ENCODE measurements around the gene KRT86.
"Not testable (repeated sequence)": the region's sequence is repeated elsewhere in the genome, so short reads cannot be mapped to it uniquely, and the experiment has no call there.

KRT86 gene

DNA sequence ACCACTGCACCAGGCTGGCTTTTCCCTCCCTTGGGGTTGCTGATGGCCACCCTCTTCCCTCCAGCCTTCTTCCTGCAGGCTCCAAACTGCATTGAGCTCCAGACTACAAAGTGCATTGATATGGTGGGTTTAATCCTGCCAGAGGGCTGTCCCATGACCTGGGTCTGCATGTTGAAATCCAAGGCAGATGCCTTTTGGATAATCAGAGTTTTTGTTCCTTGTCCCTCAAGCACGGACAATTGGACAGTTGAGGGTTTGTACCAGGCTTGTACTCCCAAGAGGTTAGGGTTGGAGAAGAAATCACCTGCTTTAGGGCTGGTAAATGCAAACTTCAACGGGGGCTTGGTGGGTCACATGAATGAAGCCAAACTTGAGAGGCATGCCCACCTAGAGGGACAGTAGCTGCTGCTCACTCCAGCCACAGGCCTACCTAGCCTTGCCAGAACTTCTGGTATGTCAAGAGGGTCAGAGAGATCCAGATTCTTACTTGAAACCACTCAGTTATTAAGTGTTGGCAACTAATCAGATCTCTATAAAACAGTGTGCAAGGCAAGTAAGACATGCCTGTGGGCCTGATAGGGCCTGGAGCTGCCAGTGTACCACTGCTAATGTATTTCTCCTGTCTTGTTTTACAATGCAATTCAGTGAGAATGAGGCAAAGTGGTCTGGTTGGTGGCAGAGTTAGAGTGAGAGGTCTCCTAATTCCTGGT is 68.5 kb downstream of the KRT86 start:
- DNase-seq, result no peak

DNA sequence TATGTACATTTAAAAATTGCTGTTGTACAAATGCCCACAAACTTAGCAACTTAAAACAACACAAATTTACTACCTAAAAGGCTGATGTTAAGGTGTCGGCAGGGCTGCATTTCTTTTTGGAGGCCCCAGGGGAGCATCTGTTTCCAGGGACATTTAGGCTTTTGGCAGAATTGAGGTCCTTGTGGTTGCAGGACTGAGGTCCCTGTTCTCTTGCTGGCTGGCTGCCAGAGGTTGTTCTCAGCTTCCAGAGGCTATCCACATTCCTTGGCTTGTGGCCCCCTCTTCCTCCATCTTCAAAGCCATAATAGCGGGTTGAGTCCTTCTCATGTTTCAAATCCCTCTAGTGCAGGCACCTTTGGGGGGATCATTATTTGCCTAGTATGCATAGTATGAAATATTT is 69.1 kb downstream of the KRT86 start:
- no peak for DNase-seq

DNA sequence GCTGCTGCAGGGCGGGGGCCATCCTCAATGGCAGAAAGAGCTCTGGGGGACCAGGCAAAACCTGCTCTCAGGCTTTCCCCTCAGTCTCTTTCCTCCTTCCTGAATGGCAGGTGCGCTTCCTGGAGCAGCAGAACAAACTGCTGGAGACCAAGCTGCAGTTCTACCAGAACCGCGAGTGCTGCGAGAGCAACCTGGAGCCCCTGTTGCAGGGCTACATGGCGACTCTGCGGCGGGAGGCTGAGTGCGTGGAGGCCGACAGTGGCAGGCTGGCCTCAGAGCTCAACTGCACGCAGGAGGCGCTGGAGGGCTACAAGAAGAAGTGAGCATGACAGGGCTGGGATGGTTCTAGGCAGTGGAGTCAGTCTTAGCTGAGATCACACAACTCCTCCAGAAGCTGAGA is 69.7 kb downstream of the KRT86 start:
- DNase-seq, result no peak

DNA sequence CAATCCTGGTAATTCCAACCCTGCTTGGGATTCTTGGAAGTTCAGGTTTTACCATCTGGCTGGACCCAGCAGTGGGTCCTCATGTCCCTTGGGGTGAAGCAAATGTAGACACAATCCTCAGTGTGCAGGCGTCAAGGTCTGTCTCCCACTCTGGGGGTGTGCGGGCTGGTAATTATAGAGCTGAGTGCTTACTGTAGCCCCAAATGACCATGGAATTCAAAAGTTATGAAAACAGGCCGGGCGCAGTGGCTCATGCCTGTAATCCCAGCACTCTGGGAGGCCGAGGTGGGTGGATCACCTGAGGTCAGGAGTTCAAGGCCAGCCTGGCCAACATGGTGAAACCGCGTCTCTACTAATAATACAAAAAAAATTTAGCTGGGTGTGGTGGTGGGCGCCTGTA is 70.6 kb downstream of the KRT86 start:
- DNase-seq, result not testable (repeated sequence)

DNA sequence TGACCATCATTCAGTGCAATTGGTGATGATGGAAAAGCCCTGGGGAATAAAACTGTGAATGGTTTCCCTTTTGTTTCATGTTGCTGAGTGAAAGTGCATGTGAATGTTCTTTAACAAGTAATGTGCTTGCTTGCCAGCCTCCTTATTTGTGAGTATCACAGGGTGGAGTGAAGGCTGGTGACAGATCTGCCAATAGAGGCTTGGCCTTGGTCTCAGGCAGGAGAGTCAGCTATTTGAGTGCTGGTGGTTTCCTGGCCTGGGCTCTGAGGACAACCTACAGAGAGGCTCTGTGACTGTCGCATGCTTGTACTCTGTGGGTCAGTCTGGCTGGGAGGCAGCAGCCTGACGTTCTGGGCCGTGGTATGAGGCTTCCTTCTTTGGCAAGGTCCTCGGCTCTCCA is 72.1 kb downstream of the KRT86 start:
- DNase-seq, result no peak

DNA sequence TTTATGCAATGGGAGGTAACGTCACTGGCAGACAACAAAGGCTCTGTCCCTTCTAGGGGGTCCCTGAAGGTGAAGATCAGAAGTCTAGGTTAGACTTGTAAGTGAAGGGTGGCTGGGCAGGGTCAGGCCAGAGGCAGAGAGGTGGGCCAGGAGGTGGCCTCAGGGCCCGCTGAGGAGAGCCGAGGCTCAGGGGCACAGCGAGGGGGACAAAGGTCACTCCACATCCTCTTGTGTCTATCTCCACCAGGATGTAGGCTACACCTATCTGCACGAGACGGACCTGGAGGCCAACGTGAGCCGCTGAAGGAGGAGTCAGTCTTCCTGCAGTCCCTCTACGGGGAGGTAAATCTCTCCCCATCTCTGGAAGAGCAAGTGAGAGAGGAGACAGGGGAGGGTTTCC is 72.6 kb downstream of the KRT86 start:
- no peak for DNase-seq

DNA sequence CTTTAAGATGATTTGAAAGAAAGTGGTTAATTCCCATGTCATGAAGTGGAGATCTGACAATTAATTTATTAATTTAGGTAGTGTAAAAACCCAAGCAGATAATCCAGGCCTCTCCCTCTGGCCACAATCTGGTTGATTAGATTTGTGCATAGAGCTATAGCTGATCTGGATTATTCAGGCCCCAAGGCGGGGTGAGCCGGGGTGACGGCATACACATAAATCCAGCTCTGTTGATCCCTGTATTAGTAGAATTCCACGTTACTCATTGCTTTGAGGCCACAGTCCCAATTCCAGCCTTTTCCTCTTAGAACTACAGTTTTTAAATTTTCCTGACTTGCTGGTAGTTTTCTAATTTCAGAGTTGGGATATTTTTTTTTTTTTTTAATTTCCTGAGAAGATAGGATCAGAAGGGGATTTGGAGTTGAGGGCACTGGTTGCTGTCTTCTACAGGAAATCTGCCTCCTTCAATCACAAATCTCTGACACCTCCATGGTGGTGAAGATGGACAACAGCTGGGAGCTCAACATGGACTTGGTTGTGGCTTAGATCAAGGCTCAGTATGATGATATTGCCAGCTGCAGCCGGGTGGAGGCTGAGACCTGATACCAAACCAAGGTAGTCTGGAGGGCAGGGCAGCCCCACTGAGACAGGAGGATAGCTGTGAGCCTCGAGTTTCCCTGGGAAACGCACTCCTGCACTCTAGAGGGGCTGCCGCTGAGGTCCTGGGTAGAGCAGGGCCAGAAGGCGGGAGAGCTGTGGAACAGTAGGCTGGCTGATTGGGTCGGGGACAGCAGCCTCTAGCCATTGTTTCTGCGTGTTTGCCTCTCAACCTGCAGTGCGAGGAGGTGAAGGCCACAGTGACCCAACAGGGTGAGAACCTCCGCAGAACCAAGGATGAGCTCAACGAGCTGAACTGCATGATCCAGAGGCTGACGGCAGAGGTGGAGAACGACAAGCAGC is 73.4 kb downstream of the KRT86 start:
- no peak for DNase-seq

DNA sequence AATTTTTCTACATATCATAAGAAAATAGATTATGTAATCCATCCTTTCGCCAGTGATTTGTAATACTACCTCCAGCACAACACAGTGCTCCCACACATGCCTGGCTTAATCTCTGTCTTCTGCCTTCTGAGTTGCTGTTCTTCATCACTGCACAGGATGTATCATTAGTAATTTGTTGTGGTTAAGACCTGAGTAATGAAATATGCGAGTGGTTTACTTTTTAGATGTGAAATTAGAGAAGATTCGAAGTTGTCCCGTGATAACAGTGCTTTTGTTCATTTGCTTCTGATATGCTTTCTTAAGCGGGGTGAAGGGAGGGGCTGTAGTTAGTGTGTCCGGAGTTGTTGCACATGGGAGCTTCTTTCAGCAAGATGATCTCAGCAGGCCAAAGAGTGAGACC is 74.8 kb downstream of the KRT86 start:
- no peak for DNase-seq

DNA sequence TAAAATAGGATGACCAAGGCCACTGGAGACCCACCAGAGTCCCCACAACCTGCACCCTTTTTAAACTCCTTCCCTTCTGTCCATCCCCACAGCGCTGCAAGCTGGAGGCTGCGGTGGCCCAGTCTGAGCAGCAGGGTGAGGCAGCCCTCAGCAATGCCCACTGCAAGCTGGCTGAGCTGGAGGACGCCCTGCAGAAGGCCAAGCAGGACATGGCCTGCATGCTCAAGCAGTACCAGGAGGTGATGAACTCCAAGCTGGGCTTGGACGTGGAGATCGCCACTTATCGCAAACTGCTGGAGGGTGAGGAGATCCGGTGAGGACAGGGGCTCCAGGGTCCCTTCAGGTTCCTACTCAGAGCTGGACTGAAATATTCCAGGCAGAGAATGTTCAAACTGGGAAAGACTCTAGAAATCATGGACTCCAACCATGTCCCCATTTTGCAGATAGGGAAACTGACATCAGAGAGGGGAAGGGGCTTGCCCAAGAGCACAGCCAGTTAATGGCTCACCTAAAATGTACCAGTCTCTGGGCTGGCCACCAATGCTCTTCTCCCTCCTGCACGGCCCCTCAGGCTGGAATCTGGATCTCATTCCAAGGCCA is 75.7 kb downstream of the KRT86 start:
- no peak for DNase-seq

DNA sequence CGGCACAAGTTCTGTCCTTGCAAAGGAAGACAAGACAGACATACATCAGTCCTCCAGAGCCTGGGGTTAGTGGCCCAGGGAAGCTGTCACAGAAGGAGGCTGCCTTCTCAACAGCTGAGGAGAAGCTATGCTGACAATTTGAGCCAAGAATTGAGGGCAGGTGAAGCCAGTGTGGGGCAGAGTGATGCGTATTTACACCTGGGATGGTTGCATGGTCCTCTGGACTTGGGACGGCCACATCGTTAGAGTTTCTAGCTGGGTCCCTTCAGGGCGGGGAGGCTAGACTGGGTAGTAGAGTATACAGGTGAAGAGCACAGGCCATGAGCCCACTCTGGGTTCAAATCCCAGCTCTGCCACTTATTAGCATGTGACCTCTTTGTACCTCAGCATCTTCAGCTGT is 76.3 kb downstream of the KRT86 start:
- no peak for DNase-seq

DNA sequence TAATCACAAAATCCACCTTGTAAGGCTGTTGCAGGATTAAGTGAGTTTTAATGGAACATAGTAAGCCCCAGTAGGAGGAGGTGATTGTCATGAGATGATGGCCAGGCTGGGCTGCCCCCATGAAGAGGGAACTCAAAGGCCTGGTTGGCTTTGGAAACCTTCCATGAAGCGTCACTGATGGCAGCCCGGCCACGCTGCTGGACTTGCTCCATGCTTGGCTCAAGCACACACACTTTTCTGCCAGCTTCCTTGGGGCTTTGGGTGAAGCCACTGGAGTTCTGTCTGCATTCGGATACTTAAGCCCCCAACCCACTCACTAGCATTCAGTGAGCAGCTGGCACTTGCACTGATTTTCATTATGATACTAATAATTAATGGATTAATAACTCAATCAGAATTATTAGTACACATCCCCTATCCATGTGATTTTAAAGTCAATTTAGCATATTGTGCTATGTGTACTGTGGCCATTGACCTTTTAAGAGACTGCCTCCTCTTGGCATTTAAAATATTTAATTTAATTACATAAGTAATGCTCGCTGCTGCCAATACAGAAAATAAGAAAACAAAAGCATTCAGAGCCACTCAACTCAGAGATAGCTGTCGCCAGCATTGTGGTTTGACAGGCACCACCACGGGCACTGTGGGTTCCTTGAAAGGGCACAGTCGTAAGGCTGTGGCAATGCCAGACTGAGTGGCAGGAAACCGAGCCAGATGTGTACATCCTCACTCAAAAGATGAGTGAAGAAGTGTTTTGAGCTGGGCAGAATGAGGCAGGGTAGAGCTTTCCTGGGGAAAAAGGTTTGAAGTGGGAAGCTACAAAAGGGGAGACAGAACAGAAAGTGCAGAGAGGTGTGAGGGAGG is 77.0 kb downstream of the KRT86 start:
- no peak for DNase-seq

DNA sequence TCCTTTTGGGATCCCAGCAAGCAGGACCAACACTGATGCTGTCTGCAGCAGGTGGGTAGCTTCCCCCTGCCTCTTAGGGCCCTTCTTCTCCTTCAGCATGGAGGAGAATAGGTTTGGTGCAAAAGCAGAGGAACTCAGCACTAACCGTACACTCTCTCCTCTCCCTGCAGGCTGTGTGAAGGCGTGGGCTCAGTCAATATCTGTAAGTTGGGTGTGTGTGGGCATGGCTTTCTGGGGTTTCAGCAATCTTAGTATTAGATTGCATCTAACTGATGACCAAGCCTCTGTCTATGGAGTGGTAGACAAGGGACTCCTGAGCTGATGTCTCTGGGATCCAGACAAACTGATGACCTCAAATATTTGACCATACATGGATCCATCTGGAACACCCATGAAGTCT is 78.5 kb downstream of the KRT86 start:
- DNase-seq, result no peak

DNA sequence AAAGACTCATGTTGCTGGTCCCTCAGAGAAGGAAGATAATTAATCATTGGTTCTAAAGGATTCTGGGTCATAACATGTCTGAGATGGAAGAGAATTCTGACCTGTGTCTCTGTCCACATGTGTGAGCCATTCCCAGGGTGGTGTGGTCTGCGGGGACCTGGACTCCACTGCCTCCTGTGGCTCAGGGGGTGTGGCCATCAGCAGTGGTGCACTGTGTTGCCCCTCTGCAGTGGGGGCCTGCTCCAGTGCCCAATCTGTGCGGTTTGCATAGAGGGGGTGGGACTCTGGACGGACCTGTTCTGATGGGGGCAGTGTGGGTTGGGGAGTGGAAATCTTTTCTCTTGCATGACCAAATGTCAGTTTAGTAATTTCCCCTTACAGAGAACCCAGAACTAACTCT is 79.3 kb downstream of the KRT86 start:
- DNase-seq, result no peak

DNA sequence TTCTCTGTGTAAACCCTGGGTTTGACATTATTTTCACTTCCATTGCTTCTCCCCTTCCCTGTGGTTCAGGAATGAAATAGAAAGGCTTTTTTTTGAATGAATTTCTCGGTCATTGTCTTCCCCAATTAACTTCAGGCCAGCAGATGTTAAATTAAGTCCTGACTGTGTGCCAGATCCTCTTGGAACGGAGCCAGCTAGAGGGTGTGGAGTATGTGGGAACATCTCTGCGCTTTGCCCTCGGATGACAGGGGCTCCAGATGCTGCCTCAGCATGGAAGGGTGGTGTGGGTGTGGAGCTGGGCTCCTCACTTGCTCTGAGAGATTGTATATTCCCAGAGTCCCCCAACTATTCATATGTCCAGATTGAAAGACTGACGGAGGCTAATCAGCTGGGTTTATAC is 79.8 kb downstream of the KRT86 start:
- DNase-seq, result no peak

DNA sequence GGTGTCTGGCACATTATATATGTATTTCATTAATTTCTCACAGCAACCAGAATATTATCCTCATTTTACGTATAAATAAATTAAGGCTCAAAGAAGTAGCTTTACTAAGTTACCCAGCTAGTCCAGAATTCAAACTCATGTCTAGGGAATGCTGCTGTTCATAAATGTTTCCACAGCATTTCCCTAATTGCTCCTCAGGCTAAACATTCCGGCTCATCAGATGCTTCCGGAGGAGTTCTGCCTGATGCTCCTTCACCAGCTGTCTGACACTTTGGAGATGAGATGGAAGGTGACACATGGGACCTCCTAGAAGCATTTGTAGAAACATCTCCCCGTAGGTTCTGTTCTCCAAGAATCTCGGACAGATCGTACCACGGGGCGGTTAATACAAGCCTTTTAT is 80.7 kb downstream of the KRT86 start:
- no peak for DNase-seq

DNA sequence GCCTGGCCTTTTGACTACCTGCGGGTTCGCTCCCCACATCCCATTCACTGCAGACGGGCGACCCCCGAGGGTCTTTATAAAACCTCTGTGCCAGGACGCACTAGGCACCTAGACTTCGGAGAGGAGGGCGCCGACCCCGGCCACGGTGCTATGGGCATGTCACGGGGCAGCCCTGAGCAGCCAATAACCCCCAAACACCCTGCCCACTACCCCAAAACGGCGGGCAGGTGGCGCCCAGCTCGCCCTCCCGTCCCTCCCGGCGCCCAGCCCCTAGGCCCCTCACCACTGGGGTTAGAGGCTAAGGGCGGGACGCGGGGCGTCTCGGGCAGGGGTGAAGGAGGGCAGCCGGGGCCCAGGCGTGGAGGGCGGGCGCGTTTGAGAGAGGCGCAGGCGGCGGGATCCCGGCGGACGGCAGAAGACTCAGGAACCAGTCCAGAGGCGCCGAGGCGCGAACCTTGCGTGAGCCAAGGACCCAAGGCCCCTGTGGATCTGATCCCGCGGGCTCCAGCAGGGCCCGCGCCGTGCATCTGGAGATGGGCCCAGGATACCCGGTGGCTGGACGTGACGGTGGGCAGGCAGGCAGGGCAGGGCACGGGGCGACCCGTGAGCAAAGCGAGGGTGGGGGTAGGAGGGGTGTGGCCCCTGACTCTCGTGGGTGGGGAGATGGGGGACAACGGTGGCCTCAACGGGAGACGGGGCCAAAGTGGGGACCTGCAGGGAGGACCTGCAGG is 81.8 kb downstream of the KRT86 start:
- DNase-seq, result no peak

DNA sequence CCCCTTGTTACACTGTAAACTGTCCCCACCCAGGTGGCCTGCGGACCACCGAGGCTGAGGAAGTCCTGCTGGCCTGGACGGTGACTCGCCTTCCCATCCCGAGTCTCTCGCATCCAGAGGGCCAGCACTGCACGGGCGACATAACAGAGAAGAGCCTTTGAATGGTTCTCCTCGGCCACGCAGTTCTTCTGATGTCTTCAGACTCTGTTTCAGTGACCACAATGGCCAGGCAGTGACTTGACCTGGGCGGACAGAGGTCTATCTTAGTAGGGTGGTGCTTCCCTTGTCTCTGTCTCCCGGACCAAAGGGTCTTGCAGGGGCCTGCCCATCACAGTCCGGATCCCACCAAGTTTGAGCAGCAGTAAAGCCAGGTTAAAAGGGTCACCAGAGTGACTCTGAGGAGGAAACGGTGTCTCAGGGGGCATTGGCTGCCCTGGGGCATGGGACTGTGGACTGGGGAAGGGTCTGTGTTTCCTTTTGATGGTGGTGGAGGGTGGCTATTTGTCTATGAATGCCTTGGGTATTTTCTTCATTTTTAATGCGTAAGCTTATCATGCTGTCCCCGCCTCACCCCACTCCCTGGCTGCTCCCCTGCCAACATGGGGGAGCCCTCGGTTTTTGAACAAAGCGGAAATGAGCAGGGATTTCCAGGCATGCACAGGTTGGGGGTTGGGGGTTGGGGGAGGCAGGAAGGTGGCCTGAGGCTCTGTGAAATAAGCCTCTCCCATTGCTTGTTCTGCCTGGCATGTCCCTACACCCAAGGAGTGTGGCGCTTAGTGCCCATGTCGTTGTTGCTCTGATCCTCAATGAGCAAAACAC is 82.5 kb downstream of the KRT86 start:
- no peak for DNase-seq
